CD4-positive, alpha-beta T cell treated with Interleukin-4 for 1 hour (primary cell): Measurements from ENCODE around the gene ERAS.

Experiments used
- DNase-seq, 2 donors: peaks; one replicate each; pipeline ENCODE4 v3.0.0-alpha.2; 2020 to 2022

ERAS gene

GRCh38 chrX:48826135-48826875 is at the start of gene ERAS:
Gene ERAS (plus strand): TSS chrX:48826513. CDS start chrX:48829124, 2,611 bp downstream.
- DNase-seq, result no peak

- DNase-seq, result no peak
Measured at GRCh38 chrX:48776818-48777439, 49.4 kb upstream of the ERAS start.

GRCh38 chrX:48779399-48779798 is 46.9 kb upstream of the ERAS start:
- DNase-seq, result no peak

- no peak for DNase-seq
Measured at GRCh38 chrX:48781705-48782104, 44.6 kb upstream of the ERAS start.

GRCh38 chrX:48782216-48782615 is 44.1 kb upstream of the ERAS start:
- DNase-seq, result no peak

- DNase-seq, result no peak
Measured at GRCh38 chrX:48782795-48783194, 43.5 kb upstream of the ERAS start.

GRCh38 chrX:48784726-48785125 is 41.6 kb upstream of the ERAS start:
- no peak for DNase-seq

- DNase-seq, result no peak
Measured at GRCh38 chrX:48785186-48785539, 41.1 kb upstream of the ERAS start.

GRCh38 chrX:48785540-48786214 is 40.6 kb upstream of the ERAS start:
- no peak for DNase-seq

- DNase-seq, result no peak
Measured at GRCh38 chrX:48786341-48786800, 39.9 kb upstream of the ERAS start, which contains the start of gene GATA1. Gene GATA1 (plus strand): TSS chrX:48786590. CDS start chrX:48791110, 4,520 bp downstream.

- no peak for DNase-seq
Measured at GRCh38 chrX:48786825-48787504, 39.3 kb upstream of the ERAS start.

- DNase-seq, result no peak
Measured at GRCh38 chrX:48787505-48788443, 38.5 kb upstream of the ERAS start.

- DNase-seq, result peak; percentile 9 to 19
Measured at GRCh38 chrX:48789366-48790220, 36.7 kb upstream of the ERAS start.

- no peak for DNase-seq
Measured at GRCh38 chrX:48790477-48790876, 35.8 kb upstream of the ERAS start.

- no peak for DNase-seq
Measured at GRCh38 chrX:48791063-48791820, 35.1 kb upstream of the ERAS start.

- no peak for DNase-seq
Measured at GRCh38 chrX:48792219-48792618, 34.1 kb upstream of the ERAS start.

- DNase-seq, result no peak
Measured at GRCh38 chrX:48793935-48794334, 32.4 kb upstream of the ERAS start.

GRCh38 chrX:48794340-48794910 is 31.9 kb upstream of the ERAS start:
- DNase-seq, result no peak

- DNase-seq, result no peak
Measured at GRCh38 chrX:48794911-48795515, 31.3 kb upstream of the ERAS start.

GRCh38 chrX:48798318-48798717 is 28.0 kb upstream of the ERAS start:
- DNase-seq, result no peak
